GM19023 (cell line): ENCODE data around the gene SH2D4B.
A peak's percentile ranks its signal among the peaks of the same experiment; 100 is the strongest.

Source experiments
- ATAC-seq: cut with Tn5 transposase; IDR thresholded peaks from one replicate; pipeline ENCODE4 v1.9.1; 2021; ENCODE audit warnings: mild to moderate bottlenecking, moderate library complexity; ENCODE audit not compliant: unreplicated experiment

The SH2D4B gene

DNA sequence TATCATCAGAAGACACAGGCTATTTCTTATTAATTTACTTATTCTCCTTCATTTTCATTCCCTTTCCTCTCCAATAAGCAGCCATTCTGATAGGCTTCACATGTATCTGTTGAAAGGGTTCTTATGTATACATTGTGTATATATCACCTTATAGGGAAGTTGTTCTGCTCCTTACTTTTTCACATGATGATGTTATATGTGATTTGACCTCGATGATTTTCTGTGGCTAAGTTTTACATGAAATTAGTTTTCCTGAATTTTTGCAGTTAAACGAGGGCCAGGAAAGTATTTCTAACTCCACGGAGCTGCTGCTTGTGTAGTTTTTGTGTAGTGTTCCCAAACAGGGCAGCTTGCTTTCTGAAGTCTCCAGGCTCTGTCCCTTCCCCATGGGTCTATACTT lies 84.5 kb downstream of the SH2D4B start:
- ATAC-seq: no peak

DNA sequence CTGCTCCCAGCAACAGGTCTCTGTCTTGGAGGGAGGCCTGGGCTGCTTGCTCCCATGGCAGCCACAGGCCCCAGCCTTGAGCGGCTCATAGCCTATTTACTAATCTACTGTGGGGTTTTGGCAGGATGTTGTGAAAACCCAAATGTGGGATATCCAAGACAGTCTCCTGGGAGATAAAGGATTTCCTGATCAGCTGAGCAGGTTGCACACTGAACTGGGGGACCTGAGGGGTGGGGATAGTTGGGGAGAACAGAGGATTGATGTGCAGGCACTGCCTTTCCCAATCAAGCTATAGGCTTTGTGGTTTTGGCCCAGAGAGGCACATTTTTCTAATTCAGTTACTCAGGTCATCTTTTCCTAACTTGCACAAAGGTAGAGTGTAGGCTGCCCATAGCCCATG lies 92.6 kb downstream of the SH2D4B start:
- ATAC-seq: no peak

DNA sequence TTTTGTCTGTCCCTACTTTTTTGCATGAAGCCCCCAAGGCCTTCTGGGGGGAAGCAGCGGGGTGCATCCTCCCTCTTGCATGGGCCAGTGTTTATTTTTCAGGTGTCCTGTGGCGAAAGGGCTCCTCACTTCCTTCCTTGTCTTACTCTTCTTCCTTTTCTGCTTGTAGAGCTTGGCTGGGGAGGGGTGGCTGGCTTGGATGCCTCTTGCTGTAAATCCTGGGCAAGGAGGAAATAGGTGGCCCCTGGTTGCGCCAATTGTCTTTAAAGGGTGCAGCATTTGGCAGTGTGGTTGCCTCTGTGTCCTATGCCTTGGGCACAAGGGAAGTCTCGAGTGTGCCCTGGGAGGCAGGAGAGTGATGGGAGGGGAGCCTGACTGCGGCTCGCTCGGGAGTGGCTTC lies 95.0 kb downstream of the SH2D4B start:
- no peak for ATAC-seq

DNA sequence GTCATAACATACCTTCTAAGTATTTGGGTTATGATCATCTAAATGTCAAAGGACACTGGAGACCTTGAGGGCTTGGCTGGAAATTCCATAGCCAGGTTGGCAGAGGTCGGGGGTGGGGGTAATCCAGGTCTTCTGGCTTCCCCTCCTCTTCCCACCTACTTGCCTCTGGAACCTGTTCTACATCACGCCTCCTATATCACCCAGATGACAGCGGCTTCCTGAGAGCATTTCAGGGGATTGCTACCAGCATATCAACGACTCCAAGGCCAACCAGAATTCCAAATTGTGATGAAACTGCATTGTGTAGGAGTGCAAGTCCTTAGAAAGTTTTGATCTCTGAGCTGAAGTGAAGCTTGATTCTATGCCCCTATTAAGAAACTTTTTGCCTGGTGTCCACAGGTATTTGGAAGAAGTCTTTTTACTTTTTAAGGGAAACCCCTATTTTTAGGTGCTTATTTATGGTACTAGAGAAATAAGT lies 95.7 kb downstream of the SH2D4B start:
- no peak for ATAC-seq

DNA sequence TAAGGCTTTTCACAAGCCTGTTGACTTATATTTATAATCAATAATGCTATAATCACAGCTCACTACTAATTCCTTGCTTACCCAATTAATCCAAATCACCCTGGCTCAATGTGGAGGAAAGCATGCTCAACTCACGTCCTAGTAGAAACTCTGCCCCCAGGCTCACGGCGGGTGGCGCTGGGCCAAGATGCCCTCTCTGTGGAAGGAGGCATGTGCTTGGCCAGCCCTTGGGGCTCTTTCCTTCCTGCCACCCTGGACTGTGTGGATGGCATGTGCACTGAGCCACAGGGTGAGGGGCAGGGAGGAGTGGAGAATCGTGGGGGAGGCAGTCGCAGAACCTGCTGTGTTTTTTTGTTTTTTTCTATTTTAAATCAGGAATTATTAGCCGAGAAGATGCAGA lies 96.2 kb downstream of the SH2D4B start:
- ATAC-seq: no peak

DNA sequence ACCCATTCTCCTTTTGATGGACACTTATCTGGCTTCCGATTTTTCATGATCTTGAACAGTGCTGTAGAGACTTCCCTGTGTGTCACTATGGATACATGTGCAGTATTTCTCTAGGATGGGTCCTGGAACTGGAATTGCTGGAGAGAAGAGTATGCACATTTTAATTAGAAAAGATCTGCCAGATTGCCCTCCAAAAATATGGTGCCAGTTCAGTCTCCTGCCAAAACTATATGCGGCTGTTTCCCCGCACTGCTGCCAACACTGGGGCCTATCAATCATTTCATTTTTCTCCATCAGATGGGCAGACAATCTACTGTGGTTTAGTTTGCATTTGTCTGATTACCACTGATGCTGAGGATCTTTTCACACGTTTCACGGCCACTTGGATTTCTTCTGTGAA lies 105.0 kb downstream of the SH2D4B start:
- ATAC-seq: no peak

DNA sequence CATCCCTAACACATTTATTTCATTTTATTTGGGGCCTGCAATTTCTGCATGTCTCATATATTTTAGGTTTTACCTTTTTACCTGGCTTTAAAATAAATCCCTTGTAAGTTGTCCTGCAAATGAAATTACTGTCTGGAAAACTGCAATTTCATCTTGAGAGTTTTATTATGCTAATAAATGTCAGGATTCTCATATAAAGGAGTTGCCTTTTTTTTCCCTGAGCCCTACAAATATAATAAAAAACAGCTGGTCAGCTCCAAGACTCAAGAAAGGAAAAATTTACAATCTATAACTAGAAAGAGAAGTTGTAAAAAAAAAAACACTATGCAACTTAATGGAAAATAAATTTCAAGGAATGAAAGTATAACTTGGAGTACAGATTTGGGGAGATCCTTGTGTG lies 108.7 kb downstream of the SH2D4B start:
- ATAC-seq: no peak

DNA sequence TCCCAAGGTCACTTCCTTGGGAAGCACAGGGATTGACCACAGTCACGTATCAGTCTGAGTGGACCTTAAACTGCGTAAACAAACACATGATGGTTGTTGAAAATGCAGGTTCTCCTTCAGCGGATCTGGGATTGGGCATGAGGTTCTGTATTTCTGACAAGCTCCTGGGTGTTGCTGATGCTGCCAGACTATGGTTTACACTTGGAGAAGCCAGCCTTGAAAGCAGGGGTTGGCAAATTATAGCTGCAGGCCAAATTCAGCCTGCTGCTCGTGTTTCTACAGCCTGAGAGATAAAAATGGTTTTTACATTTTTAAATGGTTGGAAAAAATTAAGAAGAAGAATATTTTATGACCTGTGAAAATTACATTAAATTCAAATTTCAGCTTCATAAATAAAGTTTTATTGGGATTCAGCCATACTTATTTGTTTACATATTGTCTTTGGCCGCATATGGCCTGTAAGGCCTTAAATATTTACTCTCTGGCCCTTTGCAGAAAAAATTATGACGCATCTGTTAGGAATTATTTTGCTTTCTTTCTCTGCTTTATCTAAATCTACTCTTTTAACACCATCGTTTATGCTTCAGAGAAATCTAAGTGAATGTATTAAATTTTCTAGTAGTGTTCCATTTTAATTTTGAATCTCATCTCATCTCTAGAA lies 109.6 kb downstream of the SH2D4B start:
- no peak for ATAC-seq

DNA sequence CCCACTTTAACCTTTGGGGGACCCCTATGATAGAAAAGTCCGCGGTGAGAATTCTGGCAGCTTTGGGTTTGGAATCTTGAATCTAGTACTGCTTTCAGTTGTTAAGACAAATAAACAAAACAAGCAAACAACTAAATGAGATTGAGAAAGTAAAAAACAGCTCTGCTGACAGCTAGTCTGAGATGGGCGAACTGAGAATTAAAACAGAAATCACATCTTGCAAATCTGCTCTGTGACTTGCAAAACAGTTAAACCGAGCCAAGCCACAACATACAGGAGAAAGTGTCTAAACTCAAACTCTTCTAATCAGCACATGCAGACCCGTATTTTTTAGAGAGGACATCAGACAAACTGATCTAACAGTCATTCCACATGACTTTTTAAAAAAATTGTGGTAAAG lies 110.4 kb downstream of the SH2D4B start:
- ATAC-seq: no peak

DNA sequence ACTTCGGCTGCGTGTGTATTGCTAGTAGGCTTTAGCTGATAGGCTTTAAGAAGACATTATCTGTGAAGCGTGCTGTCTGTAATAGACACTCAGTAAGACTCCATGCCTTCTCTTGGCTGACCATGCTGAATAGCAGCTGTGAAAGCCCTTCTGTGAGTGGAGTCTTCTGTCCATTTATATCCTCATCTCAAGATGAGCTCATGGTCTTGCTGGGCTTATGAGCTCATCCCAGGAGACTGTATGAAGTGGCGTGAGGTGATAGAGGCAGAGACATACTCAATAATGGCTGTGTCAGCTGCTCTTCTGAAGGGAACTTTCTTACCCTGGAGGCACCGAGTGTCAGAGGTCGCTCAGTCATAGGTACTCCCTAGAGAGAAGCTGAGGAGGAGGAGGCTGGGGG lies 111.5 kb downstream of the SH2D4B start:
- no peak for ATAC-seq

DNA sequence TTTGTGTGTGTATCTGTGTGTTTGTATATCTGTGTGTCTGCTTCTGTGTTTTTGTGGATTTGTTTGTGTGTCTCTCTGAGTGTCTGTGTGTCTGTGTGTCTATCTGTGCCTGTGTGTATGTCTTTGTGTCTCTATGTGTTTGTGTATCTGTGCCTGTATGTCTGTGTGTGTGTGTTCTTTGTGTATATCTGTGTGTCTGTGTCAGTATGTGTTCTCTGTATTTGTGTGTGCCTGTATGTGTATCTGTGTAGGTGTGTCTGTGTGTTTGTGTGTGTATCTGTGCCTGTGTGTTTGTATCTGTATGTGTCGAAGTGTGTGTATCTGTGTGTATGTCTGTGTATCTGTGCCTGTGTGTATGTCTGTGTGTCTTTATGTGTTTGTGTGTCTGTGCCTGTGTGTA lies 118.2 kb downstream of the SH2D4B start:
- ATAC-seq: no peak

DNA sequence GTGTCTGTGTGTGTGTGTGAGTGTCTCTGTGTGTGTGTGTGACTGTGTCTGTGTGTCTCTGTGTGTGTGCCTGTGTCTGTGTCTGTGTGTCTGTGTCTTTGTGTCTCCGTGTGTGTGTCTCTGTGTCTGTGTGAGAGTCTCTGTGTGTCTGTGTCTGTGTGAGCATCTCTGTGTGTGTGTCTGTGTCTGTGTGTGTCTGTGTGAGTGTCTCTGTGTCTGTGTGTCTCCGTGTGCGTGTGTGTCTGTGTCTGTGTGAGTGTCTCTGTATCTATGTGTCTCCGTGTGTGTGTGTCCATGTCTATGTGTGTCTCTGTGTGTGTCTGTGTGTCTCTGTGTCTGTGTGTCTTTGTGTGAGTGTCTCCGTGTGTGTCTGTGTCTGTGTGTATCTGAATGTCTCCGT lies 120.4 kb downstream of the SH2D4B start:
- ATAC-seq: no peak

DNA sequence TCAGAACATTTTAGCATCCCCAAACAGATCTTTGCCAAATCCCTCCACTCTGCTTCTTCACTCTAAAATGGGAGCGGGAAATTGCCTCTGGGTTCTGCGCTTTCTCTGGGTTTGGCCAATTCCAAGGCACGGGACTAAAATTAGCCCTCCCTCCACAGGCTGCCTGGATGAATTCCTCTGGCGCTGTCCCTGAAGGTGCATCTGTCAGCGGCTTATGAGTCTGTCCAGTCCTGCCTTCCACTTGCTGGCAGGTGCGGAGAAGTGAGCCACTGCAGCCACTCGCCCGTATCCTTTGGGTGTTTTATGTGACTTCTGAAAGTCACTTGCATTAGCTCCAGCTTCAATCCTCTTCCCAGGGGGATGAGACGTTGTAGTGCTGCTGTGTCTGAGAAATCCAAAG lies 121.6 kb downstream of the SH2D4B start:
- ATAC-seq: no peak

DNA sequence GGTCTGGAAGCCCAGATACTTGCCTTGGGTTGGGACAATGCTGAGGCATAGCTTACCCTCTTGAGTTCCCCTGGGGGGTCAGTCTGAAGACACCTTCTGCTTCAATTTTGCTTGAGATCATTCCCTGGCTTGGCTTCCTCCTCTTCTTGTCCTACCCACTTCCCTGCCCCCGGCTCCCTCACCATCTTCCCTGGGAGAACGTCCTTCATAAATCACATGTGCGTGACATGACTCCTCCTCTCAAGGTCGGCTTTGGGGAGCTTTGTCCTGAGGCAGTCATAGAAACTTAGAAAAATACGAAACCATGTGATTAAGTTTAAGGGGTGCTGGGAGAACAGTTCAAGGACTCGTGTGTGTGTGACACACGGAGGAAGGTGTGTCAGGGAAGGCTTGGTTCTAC lies 122.6 kb downstream of the SH2D4B start:
- no peak for ATAC-seq

DNA sequence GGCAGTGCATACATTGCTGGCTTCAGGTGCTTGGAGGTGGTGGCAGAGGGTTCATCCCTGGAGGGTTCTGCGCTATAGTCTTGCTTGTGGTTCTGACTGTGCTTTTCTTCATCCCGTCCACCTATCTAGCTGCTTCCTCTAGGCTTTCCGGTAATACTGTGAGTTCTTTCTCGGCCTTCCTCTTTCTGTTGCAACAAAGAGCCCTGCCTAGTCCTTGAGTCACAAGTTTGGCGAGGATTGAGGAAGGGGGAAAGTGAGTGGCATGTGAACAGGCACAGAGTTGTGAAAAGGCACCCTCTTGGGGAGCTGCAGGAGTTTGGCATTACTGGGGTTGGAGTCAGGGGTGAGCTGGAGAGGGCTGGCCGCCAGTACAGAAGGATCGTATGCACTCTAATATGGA lies 123.0 kb downstream of the SH2D4B start:
- ATAC-seq: no peak

DNA sequence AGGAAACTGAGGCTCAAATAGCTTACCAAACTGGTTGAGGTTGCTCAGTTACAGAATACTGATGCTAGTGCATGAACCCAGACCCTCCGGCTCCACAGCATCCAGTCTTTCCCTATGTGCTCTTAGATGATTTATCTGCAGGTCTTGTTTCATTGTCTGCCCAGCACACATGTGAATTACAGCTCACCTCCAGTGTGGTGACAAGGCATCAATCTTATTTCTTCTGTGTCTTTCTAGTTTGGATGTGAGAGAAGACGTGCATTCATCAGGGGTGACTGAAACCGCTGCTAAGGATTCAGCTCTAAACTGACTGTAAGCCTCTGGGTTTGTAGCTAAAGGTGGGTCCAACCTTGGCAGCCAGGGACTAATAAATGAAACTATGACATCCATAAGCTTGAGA lies 123.8 kb downstream of the SH2D4B start:
- ATAC-seq: no peak

DNA sequence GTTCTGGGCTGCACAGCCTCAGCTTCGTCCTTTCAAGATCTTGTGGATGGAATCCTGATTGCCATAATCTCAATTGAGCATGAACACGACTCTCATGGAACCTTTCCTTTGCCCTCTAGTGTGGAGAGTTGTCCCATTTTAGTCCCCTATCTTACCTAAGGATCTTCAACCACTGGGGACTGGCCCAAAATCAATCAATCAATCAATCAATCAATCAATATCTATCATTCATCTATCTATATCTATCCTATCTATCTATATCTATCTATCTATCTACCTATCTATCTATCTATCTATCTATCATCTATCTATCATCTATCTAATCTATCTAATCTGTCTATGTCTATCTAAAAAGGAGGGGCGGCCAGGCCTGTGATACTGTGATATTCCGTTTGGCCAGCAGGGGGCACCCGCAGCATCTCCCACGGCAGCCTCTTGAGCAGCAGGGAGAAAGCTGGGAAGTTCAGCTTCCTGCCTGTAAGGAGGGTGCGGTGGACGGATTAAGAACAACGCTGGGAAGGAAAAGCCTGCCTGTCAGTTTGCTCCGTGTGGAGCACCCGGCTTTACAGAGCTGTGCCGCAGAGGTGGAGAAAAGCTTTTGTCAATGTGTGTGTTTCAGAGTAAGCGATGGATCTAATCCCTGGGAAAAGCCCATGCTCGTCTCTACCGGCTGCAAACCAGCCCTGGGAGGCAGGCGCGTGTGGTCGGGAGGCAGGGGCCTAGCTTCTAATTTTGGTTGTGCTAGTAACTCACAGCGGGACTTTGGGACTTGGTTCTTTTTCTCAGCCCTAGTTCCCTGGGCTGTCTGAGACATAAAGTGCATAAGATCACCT lies 124.9 kb downstream of the SH2D4B start:
- ATAC-seq: peak; percentile 72

DNA sequence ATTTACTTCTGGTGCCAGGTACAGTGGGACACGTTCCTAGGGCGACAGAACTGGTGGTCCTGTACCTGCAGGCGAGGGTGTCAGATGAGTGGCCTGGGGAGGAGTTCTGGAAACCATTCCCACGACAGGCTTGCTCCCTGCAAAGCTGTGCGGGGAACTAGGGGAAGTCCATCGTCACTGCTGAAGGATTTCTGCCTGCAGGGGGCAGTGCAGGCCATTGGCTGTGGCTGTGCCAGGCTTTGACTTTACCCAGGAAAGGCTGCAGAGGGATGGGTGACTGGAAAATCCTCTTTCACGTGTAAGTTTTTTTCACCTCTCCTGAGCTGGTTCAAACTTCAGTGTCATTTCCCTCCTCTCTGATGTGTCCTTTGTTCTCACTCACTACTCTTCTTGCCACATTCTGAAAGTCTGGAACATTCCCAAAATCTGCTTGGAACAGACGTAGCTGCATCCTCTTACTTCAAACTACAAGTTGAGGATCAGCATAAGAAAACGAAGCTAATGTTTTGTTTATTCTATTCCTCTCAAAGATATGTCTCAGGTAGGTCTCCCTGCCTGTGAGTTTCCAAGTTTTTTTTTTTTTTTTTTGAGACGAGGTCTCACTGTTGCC lies 126.5 kb downstream of the SH2D4B start:
- peak; percentile 54 for ATAC-seq

DNA sequence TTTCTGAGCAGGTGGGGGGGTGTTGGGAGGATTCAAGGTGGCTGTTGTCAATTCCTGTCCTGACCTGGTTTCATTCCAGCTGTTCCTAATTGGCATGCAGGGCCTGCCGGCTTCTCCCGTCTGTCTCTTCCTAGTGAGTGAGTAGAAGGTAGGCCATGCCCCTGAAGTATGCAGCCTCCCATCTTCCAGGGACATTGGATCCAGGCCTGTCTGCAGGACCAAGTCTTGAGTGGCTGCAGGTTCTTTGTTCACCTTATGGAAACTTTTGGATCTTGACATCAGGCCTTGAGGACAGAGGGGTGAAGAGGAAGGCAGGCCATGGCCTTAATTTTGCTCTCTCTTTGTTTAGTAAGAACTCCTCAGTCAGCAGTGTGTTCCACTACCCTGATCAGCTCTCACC lies 131.8 kb downstream of the SH2D4B start:
- ATAC-seq: no peak

DNA sequence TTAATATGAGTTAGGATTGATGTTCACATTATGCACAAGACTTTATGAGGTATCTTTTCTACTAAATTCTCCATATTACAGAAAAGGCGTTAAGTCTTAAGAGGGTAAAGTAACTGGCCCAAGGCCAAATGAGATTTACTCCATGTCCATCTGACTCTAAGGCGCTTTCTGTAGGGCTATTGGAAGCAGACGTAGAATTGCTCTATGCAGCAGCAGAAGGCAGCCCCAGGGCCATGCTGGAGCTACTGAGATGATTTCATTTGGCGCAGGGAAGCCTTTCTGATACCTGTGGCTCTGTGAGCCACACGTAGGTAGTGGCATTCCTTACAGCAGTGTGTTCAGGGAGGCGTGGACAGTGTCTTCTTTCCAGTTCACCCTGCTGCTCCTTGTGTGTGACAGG lies 133.1 kb downstream of the SH2D4B start:
- no peak for ATAC-seq

DNA sequence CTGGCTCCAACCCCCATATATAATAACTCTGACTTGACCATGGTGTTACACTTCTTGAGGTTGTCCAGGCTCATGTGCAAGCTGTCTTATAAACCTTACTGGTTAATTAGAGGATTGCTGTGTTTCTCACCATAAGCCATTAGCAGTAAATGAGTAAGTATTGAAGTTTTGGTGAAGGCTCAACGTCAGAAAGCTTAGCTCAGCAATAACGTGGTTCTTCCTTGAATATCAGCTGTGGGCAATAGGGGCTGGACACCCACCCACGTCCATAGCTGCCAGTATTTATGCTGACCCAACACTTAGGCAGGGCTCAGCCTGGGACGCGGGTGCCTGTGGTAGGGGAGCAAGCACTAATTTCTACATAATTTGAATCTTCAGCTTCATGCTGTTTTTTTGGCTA lies 134.1 kb downstream of the SH2D4B start:
- no peak for ATAC-seq

DNA sequence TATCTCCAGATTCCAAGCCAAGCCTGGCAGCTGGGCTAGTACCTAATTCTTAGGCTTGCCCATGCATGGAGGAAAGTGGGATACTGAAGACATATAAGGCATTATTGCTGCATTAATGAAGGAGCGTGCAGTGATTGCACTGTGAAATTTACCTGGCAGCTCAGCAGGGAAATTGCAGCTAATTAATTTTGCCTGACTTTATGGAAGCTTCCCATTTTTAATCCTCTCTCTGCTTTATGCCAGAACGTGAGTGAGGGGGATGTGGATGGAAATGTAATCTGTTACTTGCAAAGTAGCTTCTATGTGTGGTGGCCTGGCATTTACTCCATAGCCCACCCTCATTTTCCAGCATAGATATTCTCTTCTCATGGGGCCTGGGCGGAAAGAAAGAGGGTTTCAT lies 134.9 kb downstream of the SH2D4B start:
- ATAC-seq: no peak
